ENCODE results near the gene CHRNB1. TPM values are rescaled to one million over a fixed set of nuclear protein-coding genes. Genes with fewer than 3 reads are reported as not detected.

CHRNB1 gene
- total and polyA plus RNA-seq, 10 of the 15 experiments (the other 5 are each of a cell fraction or from before 2014, with no cell fraction given), result 5.8 to 14.8 (median 11.3) TPM

DNA sequence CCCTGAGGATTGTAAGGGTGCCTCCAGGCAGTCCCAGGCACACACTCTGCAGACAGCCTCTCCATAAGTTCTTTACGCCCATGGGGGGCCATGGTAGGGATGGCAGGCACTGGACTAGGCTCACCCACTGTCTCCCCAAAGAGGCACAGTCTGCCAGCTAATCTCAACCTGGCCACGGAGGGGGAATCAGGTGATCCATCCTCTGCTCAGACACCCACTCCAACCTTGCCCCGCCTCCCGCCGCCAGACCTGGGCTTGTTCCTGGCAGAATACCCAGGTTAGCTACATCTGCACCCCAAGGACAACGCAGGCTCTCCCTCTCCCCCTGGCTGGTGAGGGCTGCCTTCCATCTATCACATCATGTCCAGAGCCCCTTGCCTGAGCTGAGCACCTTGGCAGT is 36.0 kb upstream of the CHRNB1 start:
- Histone ChIP-seq H3K36me3 (ENCODE audit: control insufficient read depth in 2 of 2, insufficient read depth in 2 of 2, low read length in 1 of 2) (no peaks in the 10 kb centered on the region), H3K4me2 (ENCODE audit: control insufficient read depth, insufficient read depth) (no peak overlapping the region), H2AFZ (ENCODE audit: control insufficient read depth, low read depth, low read length) (no peak overlapping the region), H3K79me2 (ENCODE audit: control insufficient read depth, insufficient read depth, low read length) (no peaks in the 10 kb centered on the region), H3K27me3 (replicated peaks in 1 of 2; ENCODE audit: control insufficient read depth in 2 of 2, insufficient read depth in 2 of 2, low read length in 1 of 2) (peaks cover 0 to 6% of the 10 kb centered on the region in 2 experiments; a peak in 3 of 4 replicates), H3K9ac (ENCODE audit: control insufficient read depth, insufficient read depth, low read length) (no peak overlapping the region), H3K27ac (ENCODE audit: control insufficient read depth, insufficient read depth) (no peak overlapping the region), H3K9me3 (replicated peaks; ENCODE audit: control insufficient read depth, insufficient read depth, low read length) (no peaks in the 10 kb centered on the region), H3K4me3 (no peak overlapping the region), H3K4me1 (ENCODE audit: control insufficient read depth, insufficient read depth, low read length) (no peaks in the 10 kb centered on the region), H4K20me1 (ENCODE audit: control insufficient read depth, insufficient read depth) (no peaks in the 10 kb centered on the region)
- intact Hi-C loops (cut with micrococcal nuclease; ENCODE audit: unreplicated experiment) (no loop called here), in situ Hi-C loops (cut with MboI) (no loop called here)
- CTCF ChIA-PET, result no interaction called here
- RAD21 ChIA-PET (ENCODE audit: unreplicated experiment), result no interaction called here
- SMC1A ChIA-PET (ENCODE audit: uncharacterized antibody, unreplicated experiment), result interaction anchor here (0.6 kb wide), 1 partner anchor 112 kb away, joined by 3 read pairs; no protein-coding TSS in a partner anchor
- no peak for ATAC-seq
- BruUV-seq (replicated peaks), result no TSS peak
- DNase-seq (ENCODE audit: low read depth, low spot score), result no peak
- TF ChIP-seq JUND (IDR thresholded peaks at IDR 0.05; ENCODE audit: low read depth, low read length) (no peak), ZSCAN29 (IDR thresholded peaks at IDR 0.05) (no peak), MYC (IDR thresholded peaks at IDR 0.05; ENCODE audit: insufficient read depth, insufficient read length, insufficient replicate concordance, low read length, severe bottlenecking) (no peak), ETV6 (conservative IDR thresholded peaks at IDR 0.05 in 1 of 2, IDR thresholded peaks at IDR 0.05 in 1 of 2; ENCODE audit: borderline replicate concordance in 1 of 2, low read depth in 1 of 2) (no peak), BACH1 (IDR thresholded peaks at IDR 0.05; ENCODE audit: borderline replicate concordance) (no peak), TBL1XR1 (IDR thresholded peaks at IDR 0.05; ENCODE audit: low read depth, low read length) (no peak), TCF3 (IDR thresholded peaks at IDR 0.05; ENCODE audit: borderline replicate concordance, insufficient read depth, low read depth, low read length) (no peak)
- TF ChIP-seq, protein P1, sequence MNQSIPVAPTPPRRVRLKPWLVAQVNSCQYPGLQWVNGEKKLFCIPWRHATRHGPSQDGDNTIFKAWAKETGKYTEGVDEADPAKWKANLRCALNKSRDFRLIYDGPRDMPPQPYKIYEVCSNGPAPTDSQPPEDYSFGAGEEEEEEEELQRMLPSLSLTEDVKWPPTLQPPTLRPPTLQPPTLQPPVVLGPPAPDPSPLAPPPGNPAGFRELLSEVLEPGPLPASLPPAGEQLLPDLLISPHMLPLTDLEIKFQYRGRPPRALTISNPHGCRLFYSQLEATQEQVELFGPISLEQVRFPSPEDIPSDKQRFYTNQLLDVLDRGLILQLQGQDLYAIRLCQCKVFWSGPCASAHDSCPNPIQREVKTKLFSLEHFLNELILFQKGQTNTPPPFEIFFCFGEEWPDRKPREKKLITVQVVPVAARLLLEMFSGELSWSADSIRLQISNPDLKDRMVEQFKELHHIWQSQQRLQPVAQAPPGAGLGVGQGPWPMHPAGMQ (IDR thresholded peaks at IDR 0.05; ENCODE audit: borderline replicate concordance), result no peak
- no peak for FAIRE-seq
- POLR2A ChIA-PET, result interaction anchor here (1.4 kb wide), 1 partner anchor 10 kb away, joined by 3 read pairs; no protein-coding TSS in a partner anchor
- 69% methylated on average over 6 of the region's 6 CpGs for WGBS (ENCODE audit: insufficient coverage, insufficient replicate concordance, low lambda C conversion rate, missing lambda C conversion rate)

Measured in GM12878 (cell line).